Stimulated activated CD4-positive, alpha-beta T cell treated with anti-CD3 and anti-CD28 coated beads, Interleukin-12 subunit alpha, Interleukin-12 subunit beta, amount 100 ng/mL, for 24 hours (primary cell): ENCODE results near the gene CRACDL.

Source experiments
- DNase-seq, 2 experiments: peaks; one replicate each; pipeline ENCODE4 v3.0.0-alpha.2; 2020; ENCODE audit warnings: low read depth in 2 of 2

Gene CRACDL, protein sequence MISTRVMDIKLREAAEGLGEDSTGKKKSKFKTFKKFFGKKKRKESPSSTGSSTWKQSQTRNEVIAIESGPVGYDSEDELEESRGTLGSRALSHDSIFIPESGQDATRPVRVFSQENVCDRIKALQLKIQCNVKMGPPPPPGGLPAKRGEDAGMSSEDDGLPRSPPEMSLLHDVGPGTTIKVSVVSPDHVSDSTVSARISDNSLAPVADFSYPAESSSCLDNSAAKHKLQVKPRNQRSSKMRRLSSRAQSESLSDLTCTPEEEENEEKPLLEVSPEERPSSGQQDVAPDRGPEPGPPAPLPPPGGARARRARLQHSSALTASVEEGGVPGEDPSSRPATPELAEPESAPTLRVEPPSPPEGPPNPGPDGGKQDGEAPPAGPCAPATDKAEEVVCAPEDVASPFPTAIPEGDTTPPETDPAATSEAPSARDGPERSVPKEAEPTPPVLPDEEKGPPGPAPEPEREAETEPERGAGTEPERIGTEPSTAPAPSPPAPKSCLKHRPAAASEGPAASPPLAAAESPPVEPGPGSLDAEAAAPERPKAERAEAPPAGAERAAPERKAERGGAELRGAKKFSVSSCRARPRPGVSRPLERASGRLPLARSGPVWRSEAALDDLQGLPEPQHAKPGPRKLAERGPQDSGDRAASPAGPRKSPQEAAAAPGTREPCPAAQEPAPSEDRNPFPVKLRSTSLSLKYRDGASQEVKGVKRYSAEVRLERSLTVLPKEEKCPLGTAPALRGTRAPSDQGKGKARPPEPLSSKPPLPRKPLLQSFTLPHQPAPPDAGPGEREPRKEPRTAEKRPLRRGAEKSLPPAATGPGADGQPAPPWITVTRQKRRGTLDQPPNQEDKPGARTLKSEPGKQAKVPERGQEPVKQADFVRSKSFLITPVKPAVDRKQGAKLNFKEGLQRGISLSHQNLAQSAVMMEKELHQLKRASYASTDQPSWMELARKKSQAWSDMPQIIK

DNA sequence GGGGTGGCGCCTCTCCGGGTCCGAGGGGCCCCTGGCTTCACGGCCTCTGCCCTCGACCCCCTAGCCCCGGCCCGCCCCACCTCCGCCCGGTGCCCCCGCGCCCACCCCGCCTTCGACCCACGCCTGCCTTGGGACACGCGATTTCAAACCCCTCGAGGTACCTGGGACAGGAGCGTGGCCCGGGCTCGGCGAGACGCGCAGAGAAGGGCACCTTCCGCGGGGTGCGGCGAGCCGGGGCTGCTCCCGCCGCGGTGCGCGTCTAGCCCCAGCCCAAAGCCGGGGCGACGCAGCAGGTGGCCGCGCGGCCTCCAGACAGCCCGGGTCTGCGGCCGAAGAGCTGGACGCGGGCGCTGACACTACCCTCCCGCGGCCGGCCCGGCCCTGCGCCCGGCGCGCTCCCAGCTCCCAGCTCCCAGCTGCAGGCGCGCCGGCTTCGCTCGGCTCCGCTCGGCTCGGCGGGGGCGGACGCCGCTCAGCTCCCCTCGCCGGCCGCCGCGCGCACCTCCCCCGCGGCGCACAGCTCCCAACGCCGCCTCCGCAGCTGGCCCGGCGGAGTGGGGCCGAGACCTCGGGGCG lies at the start of gene CRACDL:
TSS of gene CRACDL (minus strand) at position 449 of the 576 bp plus-strand sequence. CDS start 89,425 bp downstream, outside the sequence.
- no peak for DNase-seq

DNA sequence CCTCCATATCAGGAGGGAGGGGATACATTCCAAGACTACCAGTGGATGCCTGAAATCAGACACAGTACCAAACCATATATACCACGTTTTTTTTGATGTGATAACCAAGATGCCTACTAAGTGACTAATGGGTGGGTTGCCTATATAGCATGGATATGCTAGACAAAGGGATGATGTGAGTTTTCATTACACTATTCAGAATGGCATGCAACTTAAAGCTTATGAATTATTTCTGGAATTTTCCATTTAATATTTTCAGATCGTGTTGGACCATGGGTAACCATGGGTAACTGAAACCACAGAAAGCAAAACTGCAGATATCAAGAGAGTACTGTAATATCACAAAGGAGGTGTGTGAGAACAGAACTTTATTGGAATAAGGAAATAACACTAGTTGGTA lies 39.6 kb upstream of the CRACDL start:
- DNase-seq, result no peak

DNA sequence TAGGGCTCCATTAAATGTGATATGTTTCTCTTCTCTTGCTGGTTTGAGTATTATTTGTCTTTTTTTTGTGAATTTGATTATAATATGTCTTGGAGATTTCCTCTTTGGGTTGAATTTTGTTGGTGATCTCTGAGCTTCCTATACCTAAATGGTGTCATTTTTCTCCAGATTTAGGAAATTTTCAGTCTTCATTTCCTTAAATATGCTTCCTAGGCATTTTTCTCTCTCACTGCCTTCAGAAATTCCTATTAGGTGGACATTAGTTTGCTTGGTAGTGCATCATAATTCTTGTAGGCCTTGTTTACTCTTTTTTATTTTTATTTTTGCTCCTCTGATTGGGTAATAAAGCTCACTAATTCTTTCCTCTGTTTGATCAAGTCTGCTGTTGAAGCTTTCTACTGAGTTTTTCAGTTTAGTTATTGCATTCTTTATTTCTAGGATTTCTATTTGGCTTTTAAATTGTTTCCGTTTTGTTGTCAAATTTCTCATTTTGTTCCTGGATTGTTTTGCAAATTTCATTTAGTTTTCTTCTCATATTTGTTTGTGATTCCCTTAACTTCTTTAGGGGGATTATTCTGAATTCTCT lies 36.6 kb upstream of the CRACDL start:
- DNase-seq, result no peak

DNA sequence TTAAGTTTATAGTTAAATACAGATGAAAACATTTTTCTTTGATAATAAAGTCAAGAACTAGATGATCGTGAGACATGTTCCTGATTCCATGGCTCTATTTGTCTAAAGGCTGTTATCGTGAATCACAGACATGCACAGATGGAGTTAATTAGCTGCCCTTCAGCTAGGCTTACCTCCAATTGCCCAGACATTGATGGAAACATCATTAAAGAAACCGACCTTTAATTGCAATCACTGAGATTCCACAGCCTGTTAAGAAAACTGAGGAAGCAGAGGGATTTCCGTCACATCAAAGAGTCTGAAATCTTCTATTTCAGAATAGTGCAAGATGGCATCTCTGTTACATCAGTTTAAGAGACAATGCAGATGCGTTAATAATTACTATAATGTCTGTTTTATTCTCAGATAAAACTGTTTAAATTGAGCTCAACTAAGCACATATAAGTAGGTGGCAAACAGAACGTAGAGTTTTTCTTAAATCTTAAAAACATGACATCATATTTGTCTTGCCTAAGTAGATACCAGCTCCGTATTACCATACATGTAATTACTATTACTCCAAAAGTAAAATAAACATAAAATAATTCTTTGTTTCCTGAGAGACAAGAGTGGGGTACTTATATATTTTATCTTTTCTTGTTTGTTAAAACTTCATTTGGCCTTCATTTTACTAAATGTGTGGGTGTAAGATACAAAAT lies 23.9 kb upstream of the CRACDL start:
- DNase-seq, result no peak

DNA sequence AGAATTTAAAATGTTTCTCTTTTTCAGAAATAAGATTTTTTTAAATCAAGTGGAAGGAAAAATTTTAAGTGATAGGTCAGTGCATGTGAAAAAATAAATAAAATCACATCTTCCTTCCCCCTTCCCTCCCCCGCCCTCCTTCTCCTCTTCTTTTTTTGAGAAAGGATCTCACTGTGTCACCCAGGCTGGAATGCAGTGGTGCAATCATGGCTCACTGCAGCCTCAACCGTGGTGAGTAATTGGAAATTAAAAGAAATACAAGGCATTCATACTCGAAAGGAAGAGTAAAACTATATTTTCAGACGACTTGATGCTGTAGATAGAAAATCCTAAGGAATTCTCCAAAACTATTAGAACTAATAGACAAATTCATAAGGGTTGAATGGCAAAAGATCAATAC lies 16.9 kb upstream of the CRACDL start:
- no peak for DNase-seq

DNA sequence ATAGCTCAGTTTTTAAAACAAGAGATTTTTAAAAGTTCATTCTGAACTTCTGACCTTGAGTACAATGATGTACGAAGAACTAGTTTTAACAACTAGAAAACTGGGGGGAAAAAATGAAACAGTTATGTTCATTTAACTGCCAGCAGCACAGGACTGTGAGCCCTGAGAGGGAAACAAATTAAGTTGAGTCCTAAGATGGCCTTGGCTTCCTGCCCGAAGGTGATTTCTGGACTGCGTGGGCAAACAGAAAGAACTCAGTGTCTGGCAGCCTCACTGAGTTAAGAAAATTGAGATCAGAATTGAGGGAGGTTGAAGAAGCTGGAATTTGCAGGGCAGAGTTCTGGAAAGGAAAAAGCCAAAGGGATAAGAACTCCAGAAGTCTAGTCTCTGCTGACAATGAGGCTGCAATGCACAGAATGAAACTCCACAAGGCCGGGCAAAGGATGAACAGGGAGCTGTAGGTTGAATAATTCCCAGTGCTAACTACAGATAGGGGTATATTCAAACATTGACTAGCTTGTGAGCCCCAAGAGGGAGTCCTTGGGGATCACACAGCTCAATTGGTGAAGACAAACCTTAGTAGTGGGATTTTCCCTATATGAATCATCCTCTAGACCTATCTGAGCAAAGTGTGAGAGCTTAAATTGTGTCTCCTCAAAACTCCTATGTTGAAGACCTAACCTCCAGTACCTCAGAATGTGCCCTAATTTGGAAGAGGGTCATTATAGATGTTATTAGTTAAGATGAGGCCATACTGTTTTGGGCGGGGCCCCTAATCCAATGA lies 13.1 kb upstream of the CRACDL start:
- DNase-seq, result no peak

DNA sequence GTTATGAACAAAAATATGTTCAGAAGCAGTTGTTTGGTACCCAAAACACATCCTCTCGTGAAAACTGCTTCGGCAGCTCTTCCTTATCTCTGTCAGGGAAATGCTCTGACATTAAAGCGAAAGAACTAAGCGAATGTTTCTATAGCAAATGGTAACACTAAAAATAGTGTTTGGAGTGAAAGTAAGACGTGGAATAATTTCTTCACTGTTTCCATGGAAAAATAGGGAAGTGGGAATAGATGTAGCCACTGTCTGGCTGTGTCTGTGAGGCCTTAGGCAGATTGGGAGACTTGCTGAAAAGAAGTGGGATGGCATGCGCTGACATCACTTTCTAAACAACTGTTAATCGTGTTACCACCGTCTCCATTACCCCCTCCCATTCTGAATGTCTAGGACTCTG lies 11.5 kb upstream of the CRACDL start:
- DNase-seq, result no peak

DNA sequence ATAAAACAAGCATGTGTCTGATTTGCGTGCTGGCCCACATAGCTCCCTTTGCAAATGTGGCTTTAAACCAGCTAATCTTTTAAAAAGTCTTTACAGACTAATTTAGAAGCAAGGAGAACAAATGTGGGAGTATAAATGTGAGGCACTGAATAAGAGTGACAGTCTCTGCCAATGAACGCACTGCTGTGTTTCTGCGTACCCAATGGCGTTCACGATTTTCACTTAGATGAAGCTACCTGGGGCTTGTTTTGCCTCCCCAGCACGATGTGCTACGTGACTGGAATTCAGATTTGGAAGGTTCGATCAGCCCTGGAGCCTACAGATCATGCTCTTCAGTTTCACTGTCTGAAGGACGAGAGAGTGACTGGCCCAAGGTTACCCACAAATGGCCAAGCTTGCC lies 10.8 kb upstream of the CRACDL start:
- DNase-seq, result no peak

DNA sequence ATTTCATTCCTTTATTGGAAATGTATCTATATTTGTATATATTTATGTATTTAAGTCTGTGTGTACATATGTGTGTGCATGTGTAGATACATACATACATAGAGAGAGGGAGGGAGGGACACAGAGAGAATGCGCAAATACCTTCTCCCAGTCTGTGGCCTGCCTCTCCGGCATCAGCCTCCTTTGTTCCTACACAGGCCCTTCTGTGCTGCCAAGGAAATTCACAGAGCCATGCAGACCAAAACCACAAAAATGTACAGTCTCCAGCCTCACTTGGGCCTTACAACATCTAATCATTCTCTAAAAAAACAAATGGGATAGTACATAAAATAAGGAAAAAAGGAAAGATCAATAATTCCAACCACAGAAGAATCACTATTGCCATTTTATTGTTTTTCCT lies 8.8 kb upstream of the CRACDL start:
- DNase-seq, result no peak

DNA sequence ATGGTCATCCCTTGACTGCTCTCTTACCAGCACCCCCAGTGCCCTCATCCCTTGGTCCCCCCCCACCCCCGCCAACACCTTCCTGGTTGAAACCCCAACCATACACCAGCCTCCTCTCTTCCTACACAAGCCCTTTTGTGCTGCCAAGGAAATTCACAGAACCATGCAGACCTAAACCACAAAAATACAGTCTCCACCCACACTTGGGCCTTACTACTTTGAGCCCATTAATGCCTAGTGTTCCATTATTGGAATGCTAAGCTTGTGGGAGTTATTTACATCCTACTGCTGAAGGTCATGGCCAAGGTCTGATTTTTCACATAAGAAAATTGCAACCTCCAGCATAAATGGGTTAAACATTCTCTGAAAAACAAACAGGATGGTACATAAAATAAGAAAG lies 4.1 kb upstream of the CRACDL start:
- no peak for DNase-seq

DNA sequence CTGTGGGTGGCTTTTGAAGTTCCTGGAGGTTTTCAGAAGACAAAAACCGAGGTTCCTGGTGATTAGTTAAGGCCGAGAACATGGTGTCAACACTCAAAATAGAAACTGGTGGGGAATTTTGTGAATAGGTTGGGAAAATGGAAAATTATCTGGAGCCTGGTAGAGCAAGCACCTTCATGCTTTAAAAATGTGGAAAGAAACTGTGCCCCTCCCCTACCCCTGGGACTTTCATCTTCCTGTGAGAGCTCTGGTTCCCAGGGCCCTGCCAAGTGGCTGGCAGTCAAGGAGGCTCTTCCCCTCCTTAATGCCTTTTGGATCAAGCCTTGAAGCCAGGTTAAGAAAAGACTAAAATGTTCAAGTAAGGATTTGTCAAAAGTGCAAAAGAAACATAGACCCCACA lies 1.9 kb upstream of the CRACDL start:
- DNase-seq, result no peak

DNA sequence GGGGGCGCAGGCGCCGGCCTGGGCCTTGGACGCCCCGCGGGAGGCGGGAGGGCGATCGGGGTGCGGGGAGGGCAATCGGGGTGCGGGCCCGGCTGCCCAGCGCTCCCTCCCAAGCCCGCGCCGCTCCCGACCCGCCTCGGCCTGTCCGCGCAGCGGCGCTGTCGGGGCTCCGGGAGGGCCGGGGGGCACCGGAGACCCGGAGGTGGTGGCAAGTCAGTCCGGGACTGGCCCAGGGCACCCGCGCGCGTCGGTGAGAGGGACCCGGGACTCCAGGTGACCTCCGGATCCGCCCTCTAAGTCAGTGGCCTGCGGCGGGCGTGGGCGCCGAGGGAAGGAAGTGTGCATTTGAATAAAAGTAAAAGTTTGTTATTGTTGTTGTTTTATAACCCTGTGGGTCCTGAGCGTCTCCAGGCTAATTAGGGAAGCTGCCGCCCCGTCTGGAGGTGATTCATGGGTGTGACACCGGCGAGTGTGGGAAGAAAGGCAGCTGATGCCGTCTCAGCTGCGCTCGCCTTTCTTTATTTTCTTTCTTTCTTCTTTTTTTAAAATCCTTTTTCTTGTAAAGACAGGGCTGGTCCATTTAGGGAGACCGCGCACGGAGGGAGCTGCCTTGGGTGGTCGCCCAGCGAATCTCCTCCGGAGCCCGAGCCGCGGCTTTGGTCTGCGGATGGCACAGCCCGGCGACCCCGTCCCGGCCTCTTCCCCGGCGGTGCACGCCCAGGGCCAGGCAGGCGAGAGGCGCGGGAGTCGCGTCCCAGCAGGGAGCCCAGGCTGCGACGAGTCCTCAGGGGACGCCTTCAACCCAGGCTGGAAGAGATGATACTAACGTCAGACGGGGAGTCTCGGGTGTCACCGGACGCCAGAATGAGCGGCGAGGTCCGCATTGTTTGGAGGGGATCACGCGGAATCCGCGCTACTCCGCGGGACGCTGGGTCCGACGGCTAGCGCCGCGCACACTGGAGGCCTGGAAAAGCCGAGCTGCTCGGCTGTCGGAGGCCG lies 627 bp upstream of the CRACDL start:
- DNase-seq, result no peak

DNA sequence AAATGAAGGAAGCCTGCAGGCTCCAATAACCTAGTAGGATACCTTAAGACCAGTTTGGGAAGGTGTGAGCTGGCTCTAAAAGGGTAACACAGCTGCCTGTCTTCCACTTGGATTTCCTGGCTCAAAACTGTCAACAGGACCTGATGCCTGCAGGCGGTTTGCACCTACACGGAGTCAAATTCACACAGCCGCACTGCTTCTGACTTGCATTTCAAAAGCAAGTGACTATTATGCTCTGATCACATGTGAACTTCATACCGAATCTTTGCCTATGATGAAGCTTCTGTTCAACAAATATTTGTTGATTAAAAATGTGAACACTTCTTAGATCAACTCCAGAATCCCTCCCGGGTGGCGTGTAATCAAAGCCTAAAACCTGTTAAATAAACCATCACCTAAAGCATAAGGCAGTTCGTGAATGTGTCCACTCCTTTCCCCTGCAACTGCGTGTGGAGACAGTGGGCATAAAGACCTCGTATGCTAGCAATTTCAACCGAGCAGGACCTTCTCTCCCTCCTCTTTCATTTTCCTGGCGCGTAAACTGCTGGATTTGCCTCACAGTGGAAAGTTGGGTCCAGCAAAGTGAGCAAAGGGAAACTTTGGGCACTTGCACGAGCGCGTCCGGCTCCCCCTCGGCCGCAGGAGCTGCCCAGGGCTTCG lies 784 bp downstream of the CRACDL start:
- no peak for DNase-seq

DNA sequence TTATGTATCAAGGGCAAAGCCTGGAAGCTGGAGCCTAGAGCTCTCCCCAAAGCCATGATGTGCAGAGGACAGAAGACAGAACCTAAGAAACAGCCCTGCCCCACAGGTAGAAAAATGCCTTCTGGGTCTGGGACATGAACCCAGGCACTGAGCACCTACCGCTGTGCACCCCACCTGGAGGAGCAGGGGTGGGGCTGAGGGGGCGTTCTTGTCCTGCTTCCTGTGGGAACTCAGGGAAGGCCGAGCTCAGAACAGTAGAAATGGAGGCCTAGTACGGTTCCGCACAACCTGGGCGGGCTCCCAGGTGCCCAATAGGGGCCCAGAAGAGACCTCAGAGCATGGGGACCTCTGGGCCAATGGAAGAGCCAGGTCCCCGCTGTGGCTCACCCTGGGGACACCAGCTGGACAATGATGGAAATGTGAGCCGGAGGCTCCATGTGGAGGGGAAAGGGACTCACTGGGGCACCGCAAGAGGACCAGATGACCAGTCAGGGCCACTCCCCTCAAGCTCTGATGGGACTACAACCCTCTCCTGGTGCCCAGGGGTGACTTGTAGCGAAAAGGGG lies 3.2 kb downstream of the CRACDL start:
- no peak for DNase-seq

DNA sequence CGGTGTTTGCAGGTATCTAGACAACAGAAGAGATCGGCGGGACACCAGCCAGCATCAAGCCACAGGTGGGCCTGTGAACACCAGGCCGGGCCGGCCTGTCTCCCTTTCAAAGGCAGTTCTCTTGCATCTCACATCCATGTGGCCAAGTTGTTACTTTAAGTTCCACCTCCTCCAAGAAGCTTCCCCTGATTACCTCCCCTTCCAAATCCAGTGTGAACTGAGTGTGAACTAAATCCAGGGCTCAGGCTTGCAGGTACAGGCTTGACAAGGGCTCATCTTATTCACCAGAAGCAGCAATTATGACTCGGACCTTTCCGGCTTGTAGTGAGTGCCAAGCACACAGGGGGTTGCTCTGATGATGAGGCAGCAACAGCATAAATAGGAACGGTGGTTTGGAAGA lies 3.9 kb downstream of the CRACDL start:
- no peak for DNase-seq

DNA sequence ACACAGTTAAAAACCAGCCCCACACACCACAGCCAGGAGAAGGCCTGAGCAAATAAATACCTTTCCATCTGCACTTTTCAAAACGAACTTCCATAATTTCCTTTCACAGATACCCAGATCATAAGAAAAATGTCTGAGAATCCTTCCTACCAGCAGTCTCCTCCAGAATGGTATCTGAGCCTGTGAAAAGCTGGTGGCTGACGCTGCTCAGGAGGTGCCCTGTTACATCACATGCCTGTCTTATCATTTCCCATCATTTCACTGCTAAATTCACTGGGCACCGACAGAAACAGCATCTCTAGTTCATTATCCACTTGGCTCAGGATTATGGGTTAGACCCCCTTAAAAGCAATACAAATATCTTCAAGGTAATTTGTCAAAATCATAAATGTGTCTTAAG lies 4.4 kb downstream of the CRACDL start:
- no peak for DNase-seq

DNA sequence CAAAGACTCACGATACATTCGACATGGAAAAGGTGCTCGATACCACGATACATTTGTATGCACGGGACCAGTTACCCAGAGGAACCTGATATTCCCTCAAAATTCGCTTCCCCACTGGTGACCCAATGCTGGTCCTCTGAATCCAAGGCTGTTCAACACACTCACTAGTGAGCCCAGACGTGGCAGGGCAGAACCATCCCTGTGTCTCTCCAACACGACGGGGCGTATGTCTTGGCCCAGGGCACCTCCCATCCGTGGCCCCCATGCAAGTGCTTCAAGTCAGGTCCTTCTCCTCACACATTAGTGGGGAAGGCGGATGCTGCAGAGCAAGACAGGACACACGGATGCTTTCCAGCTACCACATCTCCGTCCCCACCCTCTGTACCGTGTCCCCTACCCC lies 6.1 kb downstream of the CRACDL start:
- no peak for DNase-seq

DNA sequence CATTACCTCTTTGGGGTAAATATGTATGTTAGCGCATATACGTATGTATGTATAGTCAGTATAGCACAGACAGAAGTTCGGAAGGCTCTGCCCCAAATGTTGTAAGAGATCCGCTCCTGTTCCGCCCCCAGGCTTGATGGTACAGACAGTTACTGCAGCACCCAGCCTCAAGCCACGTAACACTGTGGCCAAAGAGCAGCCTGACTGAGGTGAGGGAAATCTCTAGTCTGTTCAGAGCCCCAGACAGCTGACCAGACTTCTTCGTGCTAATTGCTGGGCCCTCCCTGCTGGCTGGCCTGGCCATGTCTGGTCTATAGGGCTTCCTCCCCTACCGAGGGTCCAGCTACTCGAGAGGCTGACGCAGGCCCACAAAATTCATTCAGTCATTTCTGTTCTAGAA lies 7.8 kb downstream of the CRACDL start:
- DNase-seq, result no peak

DNA sequence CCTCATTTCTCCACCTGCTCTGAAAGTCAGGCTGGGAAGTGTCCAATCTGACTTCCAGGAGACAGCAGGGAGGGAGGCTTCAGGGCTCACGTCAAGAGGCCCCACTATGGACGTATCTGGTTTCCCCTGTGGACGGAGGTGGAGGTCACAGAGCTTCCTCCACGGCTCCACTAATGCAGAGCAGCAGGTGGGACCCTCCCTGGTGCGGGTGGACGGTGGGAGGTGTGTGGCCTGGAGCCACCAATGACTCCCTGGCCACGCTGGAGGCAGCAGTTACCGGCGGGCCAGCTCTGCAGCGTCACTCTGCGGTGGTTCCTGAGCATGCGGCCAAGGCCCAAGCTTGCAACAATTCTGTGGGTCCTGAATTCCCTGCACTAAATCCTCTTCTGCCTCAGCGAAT lies 9.0 kb downstream of the CRACDL start:
- no peak for DNase-seq
